ENCODE results near the gene TBCB.
"Not testable (repeated sequence)": the region's sequence is repeated elsewhere in the genome, so short reads cannot be mapped to it uniquely, and the experiment has no call there.

The TBCB gene

DNA sequence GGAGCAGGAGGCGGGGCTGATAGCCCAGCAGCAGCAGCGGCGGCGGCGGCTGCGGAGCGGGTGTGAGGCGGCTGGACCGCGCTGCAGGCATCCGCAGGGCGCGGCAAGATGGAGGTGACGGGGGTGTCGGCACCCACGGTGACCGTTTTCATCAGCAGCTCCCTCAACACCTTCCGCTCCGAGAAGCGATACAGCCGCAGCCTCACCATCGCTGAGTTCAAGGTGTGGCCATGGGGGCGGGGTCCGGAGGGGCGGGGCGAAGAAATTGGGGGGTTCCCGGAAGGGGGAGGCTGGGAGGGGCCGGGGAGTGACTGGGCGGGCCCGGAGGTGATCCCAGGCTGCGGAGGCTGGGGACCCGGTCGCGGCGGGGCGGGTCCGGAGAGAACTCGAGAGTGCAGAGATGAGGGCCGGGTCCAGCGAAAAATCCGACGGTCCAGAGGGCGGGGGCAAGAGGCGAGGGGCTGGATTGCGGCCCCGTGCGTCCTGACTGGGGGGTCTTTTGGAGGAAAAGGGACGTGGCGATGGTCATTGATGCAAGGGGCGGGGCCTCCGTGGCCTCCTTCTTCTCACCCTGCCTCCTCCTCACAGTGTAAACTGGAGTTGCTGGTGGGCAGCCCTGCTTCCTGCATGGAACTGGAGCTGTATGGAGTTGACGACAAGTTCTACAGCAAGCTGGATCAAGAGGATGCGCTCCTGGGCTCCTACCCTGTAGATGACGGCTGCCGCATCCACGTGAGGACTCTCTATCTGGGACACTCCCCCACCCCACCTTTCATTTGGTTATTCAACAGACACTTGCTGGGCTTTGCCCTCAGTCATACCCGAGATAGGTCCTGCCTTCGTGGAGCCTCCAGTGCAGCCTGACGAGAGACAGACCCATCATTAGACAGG lies at the start of gene TBCB:
TSS of gene TBCB (plus strand) at position 16 of the 891 bp plus-strand sequence. CDS start at position 109, 93 bp downstream.
- peak within 1 kb of the TSS; percentile 87 for H3K4me3 ChIP-seq (ENCODE audit: low read depth, low read length)

GRCh38 chr19:36067681-36068080 lies 47.6 kb upstream of the TBCB start:
- H3K4me3 ChIP-seq (ENCODE audit: low read depth, low read length): no peak overlapping the region

DNA sequence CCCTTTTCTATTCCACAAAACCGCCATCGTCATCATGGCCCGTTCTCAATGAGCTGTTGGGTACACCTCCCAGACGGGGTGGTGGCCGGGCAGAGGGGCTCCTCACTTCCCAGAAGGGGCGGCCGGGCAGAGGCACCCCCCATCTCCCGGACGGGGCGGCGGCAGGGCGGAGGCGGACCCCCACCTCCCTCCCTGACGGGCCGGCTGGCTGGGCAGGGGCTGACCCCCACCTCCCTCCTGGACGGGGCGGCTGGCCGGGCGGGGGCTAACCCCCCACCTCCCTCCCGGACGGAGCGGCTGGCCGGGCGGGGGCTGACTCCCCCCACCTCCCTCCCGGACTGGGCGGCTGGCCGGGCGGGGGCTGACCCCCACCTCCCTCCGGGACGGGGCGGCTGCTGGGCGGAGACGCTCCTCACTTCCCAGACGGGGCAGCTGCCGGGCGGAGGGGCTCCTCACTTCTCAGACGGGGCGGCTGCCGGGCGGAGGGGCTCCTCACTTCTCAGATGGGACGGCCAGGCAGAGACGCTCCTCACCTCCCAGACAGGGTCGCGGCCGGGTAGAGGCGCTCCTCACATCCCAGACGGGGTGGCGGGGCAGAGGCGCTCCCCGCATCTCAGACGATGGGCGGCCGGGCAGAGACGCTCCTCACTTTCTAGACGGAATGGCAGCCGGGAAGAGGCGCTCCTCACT lies 46.3 kb upstream of the TBCB start:
- not testable (repeated sequence) for H3K4me3 ChIP-seq (ENCODE audit: low read depth, low read length)

GRCh38 chr19:36072081-36072480 lies 43.2 kb upstream of the TBCB start:
- H3K4me3 ChIP-seq (ENCODE audit: low read depth, low read length): no peak overlapping the region

- H3K4me3 ChIP-seq (ENCODE audit: low read depth, low read length): no peak overlapping the region
These were observed 42.0 kb upstream of the TBCB start for GRCh38 chr19:36073121-36073876.

DNA sequence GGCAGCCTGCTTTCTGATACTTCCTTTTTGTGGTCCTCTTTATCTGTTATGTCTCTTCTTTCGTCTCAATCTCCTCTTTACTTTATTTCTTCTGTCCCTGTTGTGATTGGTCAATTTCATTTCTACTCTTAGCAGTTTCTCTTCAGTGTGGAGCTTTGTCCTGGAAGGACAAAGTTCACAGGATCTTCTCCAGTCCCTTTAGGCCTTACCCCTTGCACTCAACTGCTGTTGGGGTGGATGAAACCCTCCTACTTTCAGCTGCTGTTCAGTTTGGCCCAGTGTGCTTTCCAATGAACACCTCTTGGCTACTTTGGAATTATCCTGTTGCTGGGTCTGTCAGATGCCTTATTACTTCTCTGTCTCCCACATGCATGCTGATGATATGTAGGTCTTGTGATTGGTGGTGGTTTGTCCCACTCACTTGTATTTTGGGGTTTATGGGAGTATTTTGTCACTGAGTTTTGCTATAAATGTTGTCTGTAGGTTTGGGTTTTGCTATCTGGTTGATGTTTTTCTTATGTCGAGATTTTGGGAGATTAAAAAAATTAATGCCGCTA lies 35.8 kb upstream of the TBCB start:
- no peak overlapping the region for H3K4me3 ChIP-seq (ENCODE audit: low read depth, low read length)

DNA sequence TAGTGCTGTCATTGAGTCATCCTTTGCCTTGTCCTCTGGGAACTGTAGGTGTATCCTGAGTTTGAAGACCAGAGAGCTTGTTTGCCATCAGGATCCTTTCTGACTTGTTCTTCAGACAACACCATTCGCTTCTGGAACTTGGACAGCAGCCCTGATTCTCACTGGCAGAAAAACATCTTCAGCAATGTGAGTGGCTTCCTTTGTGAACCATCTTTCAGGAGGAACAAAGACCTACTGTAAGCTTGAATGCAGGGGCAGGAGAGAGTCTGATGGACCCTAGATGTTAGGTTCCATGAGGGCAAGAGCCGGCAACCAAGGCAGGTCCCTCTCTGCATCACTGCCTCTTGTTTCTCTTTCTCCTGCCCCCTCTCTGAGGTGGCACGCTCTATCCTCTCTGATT lies 33.9 kb upstream of the TBCB start:
- no peak overlapping the region for H3K4me3 ChIP-seq (ENCODE audit: low read depth, low read length)

GRCh38 chr19:36081894-36082293 lies 33.4 kb upstream of the TBCB start:
- no peak overlapping the region for H3K4me3 ChIP-seq (ENCODE audit: low read depth, low read length)

DNA sequence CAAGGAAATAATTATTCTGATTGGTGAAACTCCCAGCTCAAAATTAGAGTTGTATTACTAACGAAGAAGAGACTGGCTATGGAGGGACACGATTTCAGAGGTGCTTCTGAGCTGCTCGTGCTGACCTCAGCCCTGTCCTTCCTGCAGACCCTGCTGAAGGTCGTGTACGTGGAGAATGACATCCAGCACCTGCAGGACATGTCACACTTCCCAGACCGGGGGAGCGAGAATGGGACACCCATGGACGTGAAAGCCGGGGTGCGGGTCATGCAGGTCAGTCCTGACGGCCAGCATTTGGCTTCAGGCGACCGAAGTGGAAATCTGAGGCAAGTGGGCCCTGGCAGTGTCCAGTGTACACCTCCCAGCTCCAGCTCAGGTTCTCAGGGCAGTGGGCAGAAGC lies 32.4 kb upstream of the TBCB start:
- H3K4me3 ChIP-seq (ENCODE audit: low read depth, low read length): no peak overlapping the region

- no peak overlapping the region for H3K4me3 ChIP-seq (ENCODE audit: low read depth, low read length)
These were observed 30.8 kb upstream of the TBCB start for GRCh38 chr19:36084231-36085009.

GRCh38 chr19:36086326-36086725 lies 28.9 kb upstream of the TBCB start:
- H3K4me3 ChIP-seq (ENCODE audit: low read depth, low read length): no peak overlapping the region

DNA sequence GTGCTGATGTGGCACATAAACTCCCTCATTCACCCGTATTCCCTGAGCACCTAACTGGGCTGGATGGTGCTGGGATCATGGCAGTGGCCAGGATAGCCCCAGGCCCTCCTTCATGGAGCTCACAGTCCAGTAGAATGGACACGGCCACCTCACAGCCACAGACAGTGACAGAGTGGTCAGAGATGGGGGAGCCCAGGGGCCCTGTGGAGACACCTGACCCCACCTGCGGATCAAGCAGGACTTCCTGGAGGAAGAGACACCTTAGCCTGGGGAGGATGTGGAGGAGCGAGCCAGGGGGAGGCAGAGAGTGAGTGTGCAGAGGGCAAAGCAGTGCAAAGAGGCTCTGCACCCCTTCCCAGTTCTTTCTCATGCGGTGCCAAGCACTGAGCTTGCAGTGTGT lies 25.4 kb upstream of the TBCB start:
- H3K4me3 ChIP-seq (ENCODE audit: low read depth, low read length): no peak overlapping the region

- no peak overlapping the region for H3K4me3 ChIP-seq (ENCODE audit: low read depth, low read length)
These were observed 24.2 kb upstream of the TBCB start for GRCh38 chr19:36090910-36091695.

- no peak overlapping the region for H3K4me3 ChIP-seq (ENCODE audit: low read depth, low read length)
These were observed 22.7 kb upstream of the TBCB start for GRCh38 chr19:36092566-36092965.

DNA sequence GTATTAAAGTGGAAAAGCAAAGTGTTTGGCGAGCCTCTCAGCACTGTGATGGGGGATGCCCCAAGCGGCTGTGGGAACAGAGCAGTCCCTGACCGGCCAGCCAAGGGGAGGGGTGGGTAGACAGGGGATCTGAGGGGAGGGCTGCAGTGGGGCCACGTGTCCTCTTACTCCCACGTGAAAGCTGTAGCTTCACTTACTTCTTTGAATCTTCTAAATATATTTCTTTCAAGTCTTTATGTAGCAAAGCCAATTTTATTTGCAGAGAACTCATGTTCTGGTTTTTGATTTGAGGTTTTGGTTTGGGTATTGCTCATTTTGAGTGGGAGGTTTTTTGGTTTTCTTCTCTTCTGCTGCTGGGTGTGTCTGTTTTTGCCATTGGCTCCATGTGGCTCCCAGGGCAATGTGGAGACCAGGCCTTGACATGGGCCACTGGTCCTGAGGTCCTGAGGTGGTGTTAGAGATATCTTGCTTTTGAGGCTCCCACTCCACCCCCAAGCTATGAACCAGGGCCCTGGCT lies 22.1 kb upstream of the TBCB start:
- no peak overlapping the region for H3K4me3 ChIP-seq (ENCODE audit: low read depth, low read length)

DNA sequence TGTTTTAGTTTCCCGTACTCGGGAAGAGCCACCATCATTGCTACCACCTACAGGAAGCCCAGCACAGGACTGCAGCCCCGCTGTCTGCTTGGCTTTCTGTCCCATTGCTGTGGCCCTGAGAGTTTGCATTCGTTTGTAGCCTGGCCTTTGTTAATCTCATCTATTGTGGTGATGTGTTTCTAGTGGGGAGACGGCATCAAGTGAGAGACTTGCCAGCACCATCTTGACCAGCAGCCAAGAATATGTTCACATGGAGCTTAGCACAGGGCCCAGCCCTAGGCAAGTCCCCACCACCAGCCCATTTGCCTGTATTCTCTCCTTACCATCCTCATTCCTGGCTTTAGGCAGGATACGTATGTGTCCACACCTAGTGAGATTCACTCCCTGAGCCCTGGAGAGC lies 21.6 kb upstream of the TBCB start:
- H3K4me3 ChIP-seq (ENCODE audit: low read depth, low read length): no peak overlapping the region

- H3K4me3 ChIP-seq (ENCODE audit: low read depth, low read length): no peak overlapping the region
These were observed 18.2 kb upstream of the TBCB start for GRCh38 chr19:36097036-36097435.

DNA sequence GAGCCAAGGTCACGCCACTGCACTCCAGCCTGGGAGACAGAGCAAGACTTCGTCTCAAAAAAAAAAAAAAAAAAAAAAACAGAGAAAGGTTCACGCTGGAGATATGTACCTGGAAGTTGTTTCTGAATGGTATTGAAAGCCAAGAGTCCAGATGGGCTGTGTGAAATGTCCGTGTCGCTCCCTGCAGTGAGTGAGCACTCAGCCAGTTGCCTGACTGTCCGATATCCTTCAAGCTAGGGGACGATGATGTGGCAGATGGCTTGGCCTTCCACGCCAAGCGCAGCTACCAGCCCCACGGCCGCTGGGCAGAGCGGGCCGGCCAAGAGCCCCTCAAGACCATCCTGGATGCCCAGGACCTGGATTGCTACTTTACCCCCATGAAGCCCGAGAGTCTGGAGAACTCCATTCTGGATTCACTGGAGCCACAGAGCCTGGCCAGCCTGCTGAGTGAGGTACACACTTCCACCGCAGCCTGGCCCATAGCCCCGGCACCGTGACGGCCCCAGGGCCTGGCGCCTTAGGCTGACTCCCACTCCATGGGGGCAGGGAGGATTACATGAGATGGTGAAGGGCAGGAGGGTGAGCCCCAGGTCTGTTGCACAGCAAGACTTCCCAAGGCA lies 16.0 kb upstream of the TBCB start:
- no peak overlapping the region for H3K4me3 ChIP-seq (ENCODE audit: low read depth, low read length)

- no peak overlapping the region for H3K4me3 ChIP-seq (ENCODE audit: low read depth, low read length)
These were observed 14.8 kb upstream of the TBCB start for GRCh38 chr19:36100476-36100875.

Measured in iPS-11a (cell line).